ENCODE results near the gene RPL12. TPM values are rescaled to one million over a fixed set of nuclear protein-coding genes. Genes with fewer than 3 reads are reported as not detected.

Gene RPL12
- total RNA-seq, 1 donor from 2014 or later = 1,108 TPM

- Mint-ChIP-seq H3K27ac (ENCODE audit: unreplicated experiment) (peak overlapping the region; percentile 99), H3K4me1 (ENCODE audit: unreplicated experiment) (peaks cover 36% of the 10 kb centered on the region), H3K27me3 (ENCODE audit: unreplicated experiment) (no peaks in the 10 kb centered on the region), H3K9me3 (ENCODE audit: unreplicated experiment) (no peaks in the 10 kb centered on the region), H3K36me3 (ENCODE audit: unreplicated experiment) (peaks cover 3% of the 10 kb centered on the region), H3K4me3 (ENCODE audit: unreplicated experiment) (peak overlapping the region; percentile 96)
- DNase-seq (ENCODE audit: extremely low spot score, unreplicated experiment) = no peak
- peak; percentile 13 for TF ChIP-seq CTCF (IDR thresholded peaks at IDR 0.05)
These were observed 26.6 kb downstream of the RPL12 start for GRCh38 chr9:127424676-127424999.

GRCh38 chr9:127423934-127424675, 27.1 kb downstream of the RPL12 start, which contains the start of gene ZNF79:
Gene ZNF79, plus strand, starts transcription at chr9:127424382. Its CDS starts 406 bp downstream, at chr9:127424788.
- H3K9me3 Mint-ChIP-seq (ENCODE audit: unreplicated experiment) = no peaks in the 10 kb centered on the region
- H3K36me3 Mint-ChIP-seq (ENCODE audit: unreplicated experiment) = peaks cover 3% of the 10 kb centered on the region
- TF ChIP-seq CTCF (IDR thresholded peaks at IDR 0.05) = no peak
- peak within 1 kb of the TSS; percentile 99 for H3K27ac Mint-ChIP-seq (ENCODE audit: unreplicated experiment)
- H3K27me3 Mint-ChIP-seq (ENCODE audit: unreplicated experiment) = no peaks in the 10 kb centered on the region
- peak; percentile 97 for DNase-seq (ENCODE audit: extremely low spot score, unreplicated experiment)
- H3K4me1 Mint-ChIP-seq (ENCODE audit: unreplicated experiment) = peaks cover 36% of the 10 kb centered on the region
- peak within 1 kb of the TSS; percentile 96 for H3K4me3 Mint-ChIP-seq (ENCODE audit: unreplicated experiment)

GRCh38 chr9:127423476-127423933, 27.7 kb downstream of the RPL12 start:
- H3K4me3 Mint-ChIP-seq (ENCODE audit: unreplicated experiment) = peak overlapping the region; percentile 96
- peak overlapping the region; percentile 99 for H3K27ac Mint-ChIP-seq (ENCODE audit: unreplicated experiment)
- no peak for TF ChIP-seq CTCF (IDR thresholded peaks at IDR 0.05)
- H3K4me1 Mint-ChIP-seq (ENCODE audit: unreplicated experiment) = peaks cover 38% of the 10 kb centered on the region
- DNase-seq (ENCODE audit: extremely low spot score, unreplicated experiment) = no peak
- no peaks in the 10 kb centered on the region for H3K27me3 Mint-ChIP-seq (ENCODE audit: unreplicated experiment)
- H3K9me3 Mint-ChIP-seq (ENCODE audit: unreplicated experiment) = no peaks in the 10 kb centered on the region
- peaks cover 5% of the 10 kb centered on the region for H3K36me3 Mint-ChIP-seq (ENCODE audit: unreplicated experiment)

- Mint-ChIP-seq H3K4me1 (ENCODE audit: unreplicated experiment) (peaks cover 38% of the 10 kb centered on the region), H3K4me3 (ENCODE audit: unreplicated experiment) (peak overlapping the region; percentile 96), H3K36me3 (ENCODE audit: unreplicated experiment) (peaks cover 2% of the 10 kb centered on the region), H3K9me3 (ENCODE audit: unreplicated experiment) (no peaks in the 10 kb centered on the region), H3K27ac (ENCODE audit: unreplicated experiment) (peak overlapping the region; percentile 99), H3K27me3 (ENCODE audit: unreplicated experiment) (no peaks in the 10 kb centered on the region)
- no peak for DNase-seq (ENCODE audit: extremely low spot score, unreplicated experiment)
- no peak for TF ChIP-seq CTCF (IDR thresholded peaks at IDR 0.05)
These were observed 28.4 kb downstream of the RPL12 start for GRCh38 chr9:127422787-127423186.

GRCh38 chr9:127422133-127422782, 28.9 kb downstream of the RPL12 start:
- no peak overlapping the region for H3K27ac Mint-ChIP-seq (ENCODE audit: unreplicated experiment)
- peak overlapping the region; percentile 96 for H3K4me3 Mint-ChIP-seq (ENCODE audit: unreplicated experiment)
- H3K27me3 Mint-ChIP-seq (ENCODE audit: unreplicated experiment) = no peaks in the 10 kb centered on the region
- H3K4me1 Mint-ChIP-seq (ENCODE audit: unreplicated experiment) = peaks cover 40% of the 10 kb centered on the region
- no peak for TF ChIP-seq CTCF (IDR thresholded peaks at IDR 0.05)
- DNase-seq (ENCODE audit: extremely low spot score, unreplicated experiment) = no peak
- no peaks in the 10 kb centered on the region for H3K9me3 Mint-ChIP-seq (ENCODE audit: unreplicated experiment)
- H3K36me3 Mint-ChIP-seq (ENCODE audit: unreplicated experiment) = peaks cover 2% of the 10 kb centered on the region
